ENCODE measurements around the gene GNB3. TPM values are rescaled to one million over a fixed set of nuclear protein-coding genes. Genes with fewer than 3 reads are reported as not detected.
A peak's percentile ranks its signal among the peaks of the same experiment; 100 is the strongest.

The GNB3 gene
- total and polyA plus RNA-seq, 12 donors = 1.9 to 15.0 (median 7.5) TPM

GRCh38 chr12:6846316-6846869 lies 5.7 kb downstream of the GNB3 start:
- DNase-seq (no peak), ATAC-seq (no peak)
- peaks cover 0 to 84% (median 19%) of the 10 kb centered on the region in 9 donors for H3K36me3 ChIP-seq
- H3K27ac ChIP-seq = no peak overlapping the region
- H3K4me3 ChIP-seq = no peak overlapping the region
- H3K27me3 ChIP-seq = no peaks in the 10 kb centered on the region
- 86 to 91% methylated on average over 7 of the region's 7 CpGs for WGBS, 2 donors
- TF ChIP-seq CTCF (IDR thresholded peaks at IDR 0.05) = no peak
- H3K4me1 ChIP-seq = peaks cover 0 to 10% (median 5%) of the 10 kb centered on the region in 9 donors
- no peaks in the 10 kb centered on the region for H3K9me3 ChIP-seq
- intact Hi-C loops (cut with DNase I) = no loop called here

- no peak for TF ChIP-seq CTCF (IDR thresholded peaks at IDR 0.05)
- no peak for ATAC-seq
- H3K9me3 ChIP-seq = no peaks in the 10 kb centered on the region
- 93 to 97% methylated on average over 2 of the region's 2 CpGs for WGBS, 2 donors
- no peak overlapping the region for H3K27ac ChIP-seq
- DNase-seq = no peak
- no peaks in the 10 kb centered on the region for H3K27me3 ChIP-seq
- peaks cover 0 to 73% (median 19%) of the 10 kb centered on the region in 9 donors for H3K36me3 ChIP-seq
- peaks cover 0 to 11% (median 5%) of the 10 kb centered on the region in 9 donors for H3K4me1 ChIP-seq
- intact Hi-C loops (cut with DNase I) = no loop called here
- H3K4me3 ChIP-seq = no peak overlapping the region
These were observed 7.0 kb downstream of the GNB3 start for GRCh38 chr12:6847676-6848075.

- Histone ChIP-seq H3K4me3 (no peak overlapping the region), H3K27me3 (no peaks in the 10 kb centered on the region), H3K27ac (no peak overlapping the region), H3K4me1 (peaks cover 3 to 26% (median 16%) of the 10 kb centered on the region in 9 donors), H3K36me3 (peaks cover 0 to 56% (median 16%) of the 10 kb centered on the region in 9 donors), H3K9me3 (no peaks in the 10 kb centered on the region)
- 88 to 95% methylated on average over 2 of the region's 2 CpGs for WGBS, 2 donors
- TF ChIP-seq CTCF (IDR thresholded peaks at IDR 0.05) = no peak
- intact Hi-C loops (cut with DNase I) = no loop called here
- ATAC-seq (no peak), DNase-seq (no peak)
These were observed 8.7 kb downstream of the GNB3 start for GRCh38 chr12:6849427-6849826.

GRCh38 chr12:6849976-6850560 lies 9.3 kb downstream of the GNB3 start:
- no peak for ATAC-seq
- Histone ChIP-seq H3K9me3 (no peaks in the 10 kb centered on the region), H3K4me1 (peaks cover 3 to 26% (median 16%) of the 10 kb centered on the region in 9 donors), H3K4me3 (peak overlapping the region in 2 of 10 donors; percentile 68 to 71), H3K27ac (no peak overlapping the region), H3K27me3 (no peaks in the 10 kb centered on the region), H3K36me3 (peaks cover 0 to 52% (median 11%) of the 10 kb centered on the region in 9 donors)
- intact Hi-C loops (cut with DNase I) = no loop called here
- no peak for DNase-seq
- no peak for TF ChIP-seq CTCF (IDR thresholded peaks at IDR 0.05)
- WGBS, 2 donors = 67 to 74% methylated on average over 10 of the region's 10 CpGs

Data from heart right ventricle (tissue), 16 donors.